HEK293 (cell line): ENCODE measurements around the gene PTPN20.
A peak's percentile ranks its signal among the peaks of the same experiment; 100 is the strongest.

Source experiments
- CTCF ChIA-PET: fragments of 350-600 bp; formaldehyde crosslinking; extraction: SDS; loops from one replicate; lab custom pipeline; 2021; ENCODE audit warnings: antibody characterized with exemption; lab: Yijun Ruan, JAX
- POLR2A ChIA-PET: fragments of 300-600 bp; formaldehyde crosslinking; extraction: SDS; loops from one replicate; lab custom pipeline; 2020; ENCODE audit warnings: antibody characterized with exemption, inconsistent platforms; lab: Yijun Ruan, JAX
- H3K27ac ChIP-seq: fragments of 200-500 bp; sonication (Bioruptor generic); 2 replicates; pipeline ENCODE4 v1.5.1; 2014; ENCODE audit warnings: low read depth, low read length, control low read depth, inconsistent platforms; ENCODE audit errors: extremely low read depth
- H3K36me3 ChIP-seq, 2 experiments: fragments of 200-500 bp in 1 of 2; sonication (Bioruptor generic) in 1 of 2; 1 replicate in 1 of 2; 2 replicates in 1 of 2; pipeline ENCODE4 v1.5.1; 2014 to 2017; ENCODE audit warnings: inconsistent platforms in 2 of 2, low read length in 2 of 2; ENCODE audit not compliant: control insufficient read depth in 2 of 2, insufficient read depth in 1 of 2
- H3K4me1 ChIP-seq: fragments of 200-500 bp; sonication (Bioruptor generic); 2 replicates; pipeline ENCODE4 v1.5.1; 2014; ENCODE audit warnings: mild to moderate bottlenecking, low read length, inconsistent platforms; ENCODE audit not compliant: control insufficient read depth, insufficient read depth
- H3K4me3 ChIP-seq: 2 replicates; pipeline ENCODE4 v1.5.1; 2011; ENCODE audit warnings: low read depth, mild to moderate bottlenecking, control low read depth, low read length, moderate library complexity
- H3K9me3 ChIP-seq: fragments of 200-500 bp; sonication (Bioruptor generic); 2 replicates; pipeline ENCODE4 v1.5.1; 2014; ENCODE audit warnings: low read depth, low read length, inconsistent platforms; ENCODE audit not compliant: control insufficient read depth, insufficient read depth
- BCL11A ChIP-seq: fragments of 450-650 bp; formaldehyde crosslinking; IDR thresholded peaks from 2 replicates; pipeline ENCODE4 v1.5.1; 2016; ENCODE audit warnings: low read depth, missing biosample characterization, missing genetic modification characterization
- HOXD13 ChIP-seq: sonication (generic); formaldehyde crosslinking; IDR thresholded peaks from 2 replicates; pipeline ENCODE4 v1.8.0; 2022; ENCODE audit warnings: missing genetic modification reagents, borderline replicate concordance
- RBAK ChIP-seq: fragments of 450-650 bp; formaldehyde crosslinking; IDR thresholded peaks from 2 replicates; pipeline ENCODE4 v1.5.1; 2016; ENCODE audit warnings: missing biosample characterization, missing genetic modification characterization
- TCF7L2 ChIP-seq: IDR thresholded peaks from 2 replicates; pipeline ENCODE4 v1.6.1; 2011; ENCODE audit warnings: low read depth, mild to moderate bottlenecking, inconsistent platforms, low read length, moderate library complexity, borderline replicate concordance
- TRIM28 ChIP-seq: IDR thresholded peaks from 2 replicates; pipeline ENCODE4 v1.6.1; 2011; ENCODE audit warnings: low read length, control low read depth, borderline replicate concordance
- WT1 ChIP-seq: fragments of 450-650 bp; formaldehyde crosslinking; IDR thresholded peaks from 2 replicates; pipeline ENCODE4 v1.5.1; 2016; ENCODE audit warnings: missing biosample characterization, missing genetic modification characterization
- ZBTB1 ChIP-seq: fragments of 450-650 bp; formaldehyde crosslinking; IDR thresholded peaks from 2 replicates; pipeline ENCODE4 v1.5.1; 2016; ENCODE audit warnings: missing biosample characterization, missing genetic modification characterization
- ZBTB21 ChIP-seq: fragments of 450-650 bp; formaldehyde crosslinking; IDR thresholded peaks from 2 replicates; pipeline ENCODE4 v1.5.1; 2017; ENCODE audit warnings: missing biosample characterization, missing genetic modification characterization
- ZNF133 ChIP-seq: fragments of 450-650 bp; formaldehyde crosslinking; IDR thresholded peaks from 2 replicates; pipeline ENCODE4 v1.5.1; 2016; ENCODE audit warnings: missing biosample characterization, missing genetic modification characterization
- ZNF157 ChIP-seq: fragments of 450-650 bp; formaldehyde crosslinking; IDR thresholded peaks from 2 replicates; pipeline ENCODE4 v1.5.1; 2016; ENCODE audit warnings: missing biosample characterization, missing genetic modification characterization
- ZNF335 ChIP-seq: fragments of 450-650 bp; formaldehyde crosslinking; conservative IDR thresholded peaks from 2 replicates; pipeline ENCODE4 v1.5.1; 2016; ENCODE audit warnings: missing biosample characterization, missing genetic modification characterization
- ZNF585B ChIP-seq: fragments of 450-650 bp; formaldehyde crosslinking; IDR thresholded peaks from 2 replicates; pipeline ENCODE4 v1.5.1; 2016; ENCODE audit warnings: missing biosample characterization, missing genetic modification characterization
- ZNF596 ChIP-seq: fragments of 450-650 bp; IDR thresholded peaks from 2 replicates; pipeline ENCODE4 v1.5.0; 2018; ENCODE audit warnings: missing biosample characterization, mild to moderate bottlenecking, missing genetic modification characterization, moderate library complexity
- ZNF624 ChIP-seq: fragments of 450-650 bp; formaldehyde crosslinking; IDR thresholded peaks from 2 replicates; pipeline ENCODE4 v1.5.1; 2017; ENCODE audit warnings: missing biosample characterization, missing genetic modification characterization
- ZNF707 ChIP-seq: fragments of 450-650 bp; formaldehyde crosslinking; IDR thresholded peaks from 2 replicates; pipeline ENCODE4 v1.5.1; 2016; ENCODE audit warnings: missing biosample characterization, missing genetic modification characterization
- ZNF76 ChIP-seq: fragments of 450-650 bp; formaldehyde crosslinking; IDR thresholded peaks from 2 replicates; pipeline ENCODE4; 2016; ENCODE audit warnings: low read depth, missing biosample characterization, missing genetic modification characterization, borderline replicate concordance
- ZNF768 ChIP-seq: fragments of 450-650 bp; formaldehyde crosslinking; IDR thresholded peaks from 2 replicates; pipeline ENCODE4 v1.5.1; 2018; ENCODE audit warnings: missing biosample characterization, mild to moderate bottlenecking, missing genetic modification characterization
- ZNF830 ChIP-seq: fragments of 450-650 bp; IDR thresholded peaks from 2 replicates; pipeline ENCODE4 v1.5.0; 2018; ENCODE audit warnings: missing biosample characterization, missing genetic modification characterization, low read depth, mild to moderate bottlenecking, moderate library complexity
- TF ChIP-seq, protein P1 (sequence below): fragments of 450-650 bp; formaldehyde crosslinking; IDR thresholded peaks from 2 replicates; pipeline ENCODE4 v1.5.1; 2016; ENCODE audit warnings: missing biosample characterization, missing genetic modification characterization
- TF ChIP-seq, protein P2 (sequence below): fragments of 450-650 bp; formaldehyde crosslinking; IDR thresholded peaks from 2 replicates; pipeline ENCODE4 v1.5.1; 2016; ENCODE audit warnings: missing biosample characterization, missing genetic modification characterization

The PTPN20 gene

DNA sequence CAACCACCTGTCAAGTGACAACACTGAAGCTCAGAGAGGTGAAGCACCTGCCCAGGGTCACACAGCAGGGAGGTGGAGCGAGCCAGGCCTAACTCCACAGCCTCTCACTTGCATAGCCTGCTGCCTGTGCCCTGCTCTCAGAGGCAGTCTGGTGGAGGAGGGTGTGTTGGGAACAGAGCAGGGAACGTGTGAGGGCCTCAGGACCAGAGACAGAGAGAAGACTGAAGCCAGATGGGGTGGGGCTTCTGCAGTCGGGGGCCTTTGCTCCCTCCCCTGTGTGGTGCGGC, 114.0 kb downstream of the PTPN20 start:
- no peaks in the 10 kb centered on the region for H3K4me1 ChIP-seq
- H3K9me3 ChIP-seq = no peaks in the 10 kb centered on the region
- POLR2A ChIA-PET = no interaction called here
- H3K36me3 ChIP-seq = no peaks in the 10 kb centered on the region
- CTCF ChIA-PET = interaction anchor here (0.6 to 4.3 kb wide), 30 partner anchors 9 to 996 kb away, joined by 3 to 83 read pairs (median 5); partner anchors contain the start of gene GDF10
- TF ChIP-seq ZNF596 (tag by site-specific recombination) = no peak
- TF ChIP-seq ZNF768 = peak; percentile 83; the same call in 1 of the 2 replicates
- TF ChIP-seq ZBTB1 (tag by site-specific recombination) = no peak
- TF ChIP-seq TRIM28 = no peak
- no peak for TF ChIP-seq ZNF585B (tag by site-specific recombination)
- no peak overlapping the region for H3K4me3 ChIP-seq
- no peak overlapping the region for H3K27ac ChIP-seq

DNA sequence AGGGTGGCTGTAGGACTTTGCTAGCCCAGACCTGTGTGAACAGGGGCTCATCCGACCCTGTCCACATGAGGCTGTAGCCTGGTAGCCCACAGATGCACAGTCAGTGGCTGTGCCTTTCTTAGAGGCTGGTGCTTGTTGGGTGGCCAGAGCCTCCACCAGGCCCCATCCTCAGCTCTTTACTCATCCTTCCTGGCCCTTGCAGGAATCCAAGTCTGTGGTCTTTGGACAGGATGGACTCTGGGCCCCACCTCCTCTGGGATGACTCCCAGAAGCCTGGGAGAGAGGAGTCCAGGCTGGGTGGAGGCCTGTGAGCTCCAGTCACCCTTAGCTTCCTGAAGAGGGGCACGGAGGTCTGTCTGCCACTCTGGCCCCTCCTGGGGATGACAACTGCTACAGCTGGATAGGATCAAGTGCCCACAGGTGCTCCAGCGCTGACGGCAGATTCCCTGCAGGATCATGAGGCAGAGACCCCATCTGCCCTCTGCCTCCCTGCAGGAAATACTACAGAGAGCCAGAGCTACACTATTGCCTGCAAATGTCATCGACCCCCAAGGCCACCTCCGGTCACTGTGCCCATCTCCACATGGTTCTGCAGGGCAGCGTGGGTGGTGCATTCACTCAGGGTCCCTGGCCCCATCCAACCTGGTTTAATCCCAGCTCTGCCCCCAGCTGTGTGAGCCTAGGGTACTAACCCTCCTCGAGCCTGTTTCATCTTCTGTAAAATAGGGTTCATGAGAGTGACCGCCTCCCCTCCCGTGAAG, 114.5 kb downstream of the PTPN20 start:
- no peak overlapping the region for H3K4me3 ChIP-seq
- no peaks in the 10 kb centered on the region for H3K36me3 ChIP-seq
- TF ChIP-seq TCF7L2 (no peak), ZBTB21 (tag by site-specific recombination) (no peak), ZNF76 (tag by site-specific recombination) (no peak), RBAK (tag by site-specific recombination) (no peak), ZNF707 (no peak), ZNF133 (tag by site-specific recombination) (no peak), ZNF624 (tag by site-specific recombination) (no peak), BCL11A (no peak), WT1 (tag by site-specific recombination) (no peak), ZNF830 (tag by site-specific recombination) (no peak), HOXD13 (CRISPR knock-in tag) (no peak), ZNF157 (tag by site-specific recombination) (no peak)
- TF ChIP-seq, protein P1, sequence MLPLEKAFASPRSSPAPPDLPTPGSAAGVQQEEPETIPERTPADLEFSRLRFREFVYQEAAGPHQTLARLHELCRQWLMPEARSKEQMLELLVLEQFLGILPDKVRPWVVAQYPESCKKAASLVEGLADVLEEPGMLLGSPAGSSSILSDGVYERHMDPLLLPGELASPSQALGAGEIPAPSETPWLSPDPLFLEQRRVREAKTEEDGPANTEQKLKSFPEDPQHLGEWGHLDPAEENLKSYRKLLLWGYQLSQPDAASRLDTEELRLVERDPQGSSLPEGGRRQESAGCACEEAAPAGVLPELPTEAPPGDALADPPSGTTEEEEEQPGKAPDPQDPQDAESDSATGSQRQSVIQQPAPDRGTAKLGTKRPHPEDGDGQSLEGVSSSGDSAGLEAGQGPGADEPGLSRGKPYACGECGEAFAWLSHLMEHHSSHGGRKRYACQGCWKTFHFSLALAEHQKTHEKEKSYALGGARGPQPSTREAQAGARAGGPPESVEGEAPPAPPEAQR (tag by site-specific recombination) = no peak
- H3K27ac ChIP-seq = no peak overlapping the region
- H3K9me3 ChIP-seq = no peaks in the 10 kb centered on the region
- ChIA-PET POLR2A (no interaction called here), CTCF (interaction anchor here (0.6 to 4.3 kb wide), 21 partner anchors 9 to 996 kb away, joined by 3 to 83 read pairs (median 8); partner anchors contain the start of gene GDF10)
- no peaks in the 10 kb centered on the region for H3K4me1 ChIP-seq

DNA sequence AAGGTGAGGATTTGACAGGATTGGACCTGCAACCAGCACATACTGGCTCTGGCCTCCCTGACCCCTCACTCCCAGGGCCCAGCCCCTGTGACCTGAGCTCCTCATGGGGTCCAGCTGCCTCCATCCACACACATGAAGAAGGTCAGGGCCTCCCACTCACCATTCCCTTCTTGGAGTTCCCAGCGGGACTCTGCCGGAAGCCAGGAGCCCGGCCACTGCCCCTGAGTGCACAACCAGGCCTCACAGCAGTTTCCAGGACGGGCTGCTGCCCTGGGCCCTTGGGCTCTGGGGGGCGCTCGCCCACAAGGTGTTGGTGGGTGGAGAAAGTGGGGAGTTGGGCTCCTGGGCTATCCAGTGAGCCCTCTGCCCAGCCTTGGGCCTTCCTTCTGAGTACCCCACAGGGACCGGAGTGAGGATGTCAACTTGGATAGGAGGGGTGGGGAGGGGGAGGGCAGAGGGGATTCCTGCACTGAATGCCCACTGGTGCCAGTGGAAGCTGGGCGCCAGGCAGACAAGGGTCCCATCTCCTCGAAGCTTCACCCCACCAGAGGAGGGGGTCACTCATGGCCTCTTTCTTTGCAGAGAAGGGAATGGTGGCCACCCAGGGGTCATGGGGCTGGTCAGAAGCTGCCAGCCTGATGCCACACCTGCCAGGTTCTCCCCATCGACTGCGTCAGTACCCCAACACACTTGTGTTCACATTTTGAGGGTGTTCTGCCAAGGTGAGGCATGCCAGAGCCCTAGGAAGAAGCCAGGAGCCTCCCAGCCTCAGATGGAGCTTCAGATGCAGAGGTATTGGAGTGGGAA, 115.3 kb downstream of the PTPN20 start:
- no peaks in the 10 kb centered on the region for H3K9me3 ChIP-seq
- no peak for TF ChIP-seq ZNF335
- TF ChIP-seq HOXD13 (CRISPR knock-in tag) = no peak
- TF ChIP-seq, protein P2, sequence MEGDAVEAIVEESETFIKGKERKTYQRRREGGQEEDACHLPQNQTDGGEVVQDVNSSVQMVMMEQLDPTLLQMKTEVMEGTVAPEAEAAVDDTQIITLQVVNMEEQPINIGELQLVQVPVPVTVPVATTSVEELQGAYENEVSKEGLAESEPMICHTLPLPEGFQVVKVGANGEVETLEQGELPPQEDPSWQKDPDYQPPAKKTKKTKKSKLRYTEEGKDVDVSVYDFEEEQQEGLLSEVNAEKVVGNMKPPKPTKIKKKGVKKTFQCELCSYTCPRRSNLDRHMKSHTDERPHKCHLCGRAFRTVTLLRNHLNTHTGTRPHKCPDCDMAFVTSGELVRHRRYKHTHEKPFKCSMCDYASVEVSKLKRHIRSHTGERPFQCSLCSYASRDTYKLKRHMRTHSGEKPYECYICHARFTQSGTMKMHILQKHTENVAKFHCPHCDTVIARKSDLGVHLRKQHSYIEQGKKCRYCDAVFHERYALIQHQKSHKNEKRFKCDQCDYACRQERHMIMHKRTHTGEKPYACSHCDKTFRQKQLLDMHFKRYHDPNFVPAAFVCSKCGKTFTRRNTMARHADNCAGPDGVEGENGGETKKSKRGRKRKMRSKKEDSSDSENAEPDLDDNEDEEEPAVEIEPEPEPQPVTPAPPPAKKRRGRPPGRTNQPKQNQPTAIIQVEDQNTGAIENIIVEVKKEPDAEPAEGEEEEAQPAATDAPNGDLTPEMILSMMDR (tag by site-specific recombination) = no peak
- no peaks in the 10 kb centered on the region for H3K36me3 ChIP-seq
- ChIA-PET POLR2A (no interaction called here), CTCF (interaction anchor here (1.8 to 4.3 kb wide), 4 partner anchors 13 to 290 kb away, joined by 5 to 83 read pairs (median 18); no protein-coding TSS in a partner anchor)
- no peak overlapping the region for H3K27ac ChIP-seq
- H3K4me3 ChIP-seq = no peak overlapping the region
- H3K4me1 ChIP-seq = no peaks in the 10 kb centered on the region
